ENCODE results near the gene CRELD2.

CRELD2 gene

GRCh38 chr22:49966774-49967705 lies 48.6 kb downstream of the CRELD2 start:
- peak in 2 of 51 donors; percentile 17 to 54 for DNase-seq

DNA sequence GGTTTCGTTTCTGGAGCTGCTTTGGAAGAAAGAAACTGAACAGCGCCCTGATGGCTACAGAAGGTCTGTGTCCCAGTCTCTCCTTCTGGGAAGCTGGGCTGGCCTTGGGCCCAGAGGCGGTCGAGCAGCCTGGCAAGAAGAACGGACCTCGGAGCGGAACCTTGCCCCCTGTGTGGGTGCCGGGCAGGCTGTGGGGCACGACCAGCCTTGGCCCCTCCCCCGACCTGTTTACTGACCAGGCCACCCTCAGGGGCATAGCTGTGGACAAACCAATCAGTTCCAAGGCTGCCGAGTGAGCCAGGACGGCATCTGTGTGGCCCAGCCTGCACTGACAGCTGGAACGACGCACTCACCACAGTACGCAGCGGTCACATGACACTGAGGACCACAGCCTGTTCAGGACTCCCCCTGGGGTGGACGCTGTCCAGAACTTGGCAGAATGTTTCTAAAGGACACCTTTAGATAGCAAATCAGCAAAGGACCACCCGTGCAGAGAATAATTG lies 49.3 kb downstream of the CRELD2 start:
- DNase-seq = peak in 32 of 51 donors; percentile 35 to 83 (median 60)

- peak in 1 of 51 donors; percentile 23 for DNase-seq
These were observed 49.9 kb downstream of the CRELD2 start for GRCh38 chr22:49968313-49968830.

DNA sequence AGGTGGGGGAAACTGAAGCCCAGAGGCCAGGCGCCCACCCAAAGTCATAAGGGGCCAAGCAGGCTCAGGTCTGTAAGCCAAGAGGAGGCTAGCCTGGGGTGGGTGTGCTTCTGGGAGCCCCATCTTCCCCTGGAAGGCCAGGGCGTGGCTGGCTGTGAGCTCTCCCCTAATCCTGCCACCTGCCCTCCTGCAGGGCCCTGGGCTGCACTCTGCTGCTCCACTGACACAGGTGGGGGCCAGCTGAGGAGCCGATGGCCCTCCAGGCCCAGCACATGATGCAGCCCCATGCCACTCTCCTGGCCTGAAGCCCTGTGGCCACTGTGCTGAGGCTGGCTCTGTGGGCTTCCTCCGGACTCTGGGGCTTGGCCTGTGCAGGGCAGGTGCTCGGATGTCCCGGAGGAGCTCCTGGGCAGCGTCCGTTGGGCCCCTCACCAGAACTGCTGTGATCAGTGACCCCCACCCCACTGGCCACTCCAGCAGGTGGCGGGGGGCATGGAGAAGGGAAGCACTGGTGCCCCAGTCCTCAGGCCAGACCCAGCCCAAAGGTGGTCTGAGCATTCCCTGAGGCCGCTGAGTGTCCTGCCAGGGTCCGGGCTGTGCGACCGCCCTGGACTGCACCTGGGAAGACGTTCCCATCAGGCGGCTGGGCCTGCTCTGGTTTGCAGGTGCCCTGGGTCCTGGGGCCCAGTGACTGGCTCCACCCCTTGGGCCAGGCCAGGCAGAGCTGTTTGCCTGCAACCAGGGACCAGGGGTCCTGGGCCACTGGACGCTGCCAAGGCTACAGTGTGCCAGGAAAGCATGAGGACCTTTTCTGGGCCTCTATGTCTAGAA lies 50.6 kb downstream of the CRELD2 start:
- DNase-seq = peak in 4 of 51 donors; percentile 16 to 30 (median 22)

GRCh38 chr22:49969751-49970527 lies 51.5 kb downstream of the CRELD2 start:
- no peak for DNase-seq

- DNase-seq = peak in 50 of 51 donors; percentile 44 to 96 (median 84)
These were observed 52.2 kb downstream of the CRELD2 start for GRCh38 chr22:49970528-49971231.

- DNase-seq = peak in 28 of 51 donors; percentile 35 to 81 (median 64)
These were observed 53.1 kb downstream of the CRELD2 start for GRCh38 chr22:49971232-49972162.

DNA sequence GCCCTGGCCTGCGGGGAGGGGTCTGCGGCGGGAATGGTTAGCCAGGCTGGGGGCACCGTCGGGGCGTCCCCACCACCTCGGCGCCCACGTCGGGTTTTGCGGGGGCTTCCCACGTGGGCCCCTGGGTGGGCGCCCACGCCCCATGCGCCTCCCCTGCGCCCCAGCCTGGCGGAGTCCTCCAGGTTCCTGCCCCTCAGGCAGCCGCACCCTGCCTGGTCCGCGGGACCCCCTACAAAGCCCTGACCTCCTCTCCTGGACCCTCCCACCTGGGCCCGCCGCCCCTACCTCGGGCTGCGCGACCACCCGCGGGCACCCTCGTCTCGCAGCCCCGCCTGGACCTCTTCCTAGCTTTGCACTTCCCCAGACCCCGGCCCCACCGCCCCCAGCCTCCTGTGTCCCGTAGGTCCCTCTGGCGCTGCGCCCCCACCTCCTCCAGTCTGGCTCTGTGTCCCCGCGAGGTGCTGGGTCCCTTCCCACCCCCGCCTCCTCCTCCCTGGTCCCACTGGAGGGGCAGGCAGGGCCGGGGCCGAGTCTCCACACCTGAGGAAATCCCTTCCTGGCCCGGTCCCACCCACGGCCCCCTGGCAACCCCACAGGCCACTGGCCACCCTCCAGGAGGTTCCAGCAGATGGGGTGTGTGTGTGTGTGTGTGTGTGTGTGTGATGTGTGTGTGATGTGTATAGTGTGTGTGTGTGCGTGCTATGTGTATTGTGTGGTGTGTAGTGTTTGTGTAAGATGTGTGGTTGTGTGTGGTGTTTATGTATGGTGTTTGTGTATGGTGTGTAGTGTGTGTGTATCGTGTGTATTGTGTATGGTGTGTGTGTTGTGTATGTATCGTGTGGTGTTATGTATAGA lies 54.0 kb downstream of the CRELD2 start:
- DNase-seq = no peak

DNA sequence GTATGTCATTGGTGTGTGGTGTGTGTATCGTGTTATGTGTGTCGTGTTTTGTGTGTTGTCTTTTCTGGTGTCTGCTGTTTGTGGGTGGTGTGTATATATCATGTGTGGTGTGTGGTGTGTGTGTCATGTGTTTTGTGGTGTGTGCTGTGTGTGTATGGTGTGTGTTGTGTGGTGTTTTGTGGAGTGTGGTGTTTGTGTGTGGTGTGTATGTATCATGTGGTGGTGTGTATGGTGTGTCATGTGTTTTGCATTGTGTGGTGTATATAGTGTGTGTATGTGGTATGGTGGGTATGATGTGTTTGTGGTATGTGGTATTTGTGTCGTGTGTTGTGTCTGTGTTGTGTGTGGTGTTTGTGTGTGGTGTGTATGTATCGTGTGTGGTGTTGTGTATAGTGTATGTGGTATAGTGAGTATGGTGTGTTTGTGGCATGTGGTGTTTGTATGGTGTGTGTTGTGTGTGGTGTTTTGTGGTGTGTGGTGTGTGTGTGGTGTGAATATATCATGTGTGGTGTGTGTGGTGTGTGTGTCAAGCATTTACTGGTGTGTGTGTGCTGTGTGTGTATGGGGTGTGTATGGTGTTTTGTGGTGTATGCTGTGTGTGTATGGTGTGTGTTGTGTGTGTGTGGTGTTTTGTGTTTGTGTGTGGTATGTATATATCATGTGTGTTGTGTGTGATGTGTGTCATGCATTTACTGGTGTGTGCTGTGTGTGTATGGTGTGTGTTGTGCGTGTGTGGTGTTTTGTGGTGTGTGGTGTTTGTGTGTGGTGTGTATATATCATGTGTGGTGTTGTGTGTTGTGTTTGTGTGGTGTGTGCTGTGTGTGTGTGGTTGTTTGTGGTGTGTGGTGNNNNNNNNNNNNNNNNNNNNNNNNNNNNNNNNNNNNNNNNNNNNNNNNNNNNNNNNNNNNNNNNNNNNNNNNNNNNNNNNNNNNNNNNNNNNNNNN lies 54.9 kb downstream of the CRELD2 start:
- no peak for DNase-seq

DNA sequence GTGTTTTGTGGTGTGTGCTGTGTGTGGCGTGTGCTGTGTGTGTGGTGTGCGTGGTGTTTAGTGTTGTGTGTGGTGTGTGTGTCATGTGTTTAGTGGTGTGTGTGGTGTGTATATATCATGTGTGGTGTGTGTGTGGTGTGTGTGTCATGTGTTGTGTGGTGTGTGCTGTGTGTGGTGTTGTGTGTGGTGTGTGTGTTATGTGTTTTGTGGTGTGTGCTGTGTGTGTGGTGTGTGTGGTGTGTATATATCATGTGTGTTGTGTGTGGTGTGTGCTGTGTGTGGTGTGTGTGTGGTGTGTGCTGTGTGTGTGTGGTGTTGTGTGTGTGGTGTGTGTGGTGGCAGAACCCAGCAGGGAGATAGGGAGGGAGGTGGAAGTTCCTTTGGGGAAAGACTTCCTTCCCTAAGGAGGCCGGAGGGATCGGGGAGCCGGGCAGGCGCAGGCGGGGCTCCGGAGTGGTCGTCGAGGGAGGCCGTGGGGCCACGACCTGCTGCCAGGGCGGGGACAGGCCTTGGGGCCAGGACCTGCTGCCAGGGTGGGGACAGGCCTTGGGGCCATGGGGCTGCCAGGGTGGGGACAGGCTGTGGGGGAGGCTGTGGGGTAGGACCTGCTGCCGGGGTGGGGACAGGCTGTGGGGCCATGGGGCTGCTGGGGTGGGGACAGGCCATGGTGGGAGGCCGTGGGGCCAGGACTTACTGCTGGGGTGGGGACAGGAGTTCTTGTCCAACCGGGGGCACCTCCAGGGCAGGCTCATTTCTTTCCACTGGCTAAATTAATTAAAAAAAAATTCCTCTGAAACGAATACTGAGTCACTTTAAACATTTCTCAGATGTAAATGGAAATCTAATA lies 57.3 kb downstream of the CRELD2 start:
- DNase-seq = no peak

DNA sequence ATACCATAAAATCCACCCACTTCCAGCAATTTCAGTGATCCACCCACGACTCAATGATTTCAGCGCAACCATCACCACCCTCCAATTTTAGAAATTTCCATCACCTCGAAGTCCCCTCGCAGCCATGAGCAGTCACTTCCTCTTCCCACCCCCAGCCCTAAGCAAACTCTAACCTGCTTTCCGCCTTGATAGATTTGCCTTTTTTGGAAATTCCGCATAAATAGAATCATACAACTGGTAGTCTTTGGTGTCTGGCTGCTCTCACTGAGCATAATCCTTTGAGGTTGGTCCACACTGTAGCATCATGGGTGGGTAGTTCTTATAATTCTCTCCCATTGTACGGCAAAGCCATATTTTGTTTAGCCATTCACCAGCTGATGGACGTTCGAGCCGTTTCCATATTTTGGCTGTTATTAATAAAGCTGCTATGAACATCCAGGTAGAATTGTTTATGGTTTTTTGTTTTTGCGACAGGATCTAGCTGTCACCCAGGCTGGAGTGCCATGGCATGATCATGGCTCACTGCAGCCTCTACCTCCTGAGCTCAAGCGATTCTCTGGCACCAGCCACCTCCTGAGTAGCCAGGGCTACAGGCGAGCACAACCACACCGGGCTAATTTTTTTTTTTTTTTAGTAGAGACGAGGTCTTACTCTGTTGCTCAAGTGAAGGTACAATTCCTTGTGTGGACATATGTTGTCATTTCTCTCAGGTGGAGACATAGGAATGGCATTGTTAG lies 58.2 kb downstream of the CRELD2 start:
- peak in 2 of 51 donors; percentile 27 to 36 for DNase-seq
